Stomach (tissue), 9 donors: Measurements from ENCODE around the gene NINL. TPM values are rescaled to one million over a fixed set of nuclear protein-coding genes. Genes with fewer than 3 reads are reported as not detected.
"Not testable (repeated sequence)": the region's sequence is repeated elsewhere in the genome, so short reads cannot be mapped to it uniquely, and the experiment has no call there.

ENCODE experiments used
- DNase-seq, 2 donors: peaks; one replicate each; pipeline versions ENCODE4 v3.0.0 to v3.0.0-alpha.2; 2013 to 2019
- H3K27ac ChIP-seq, 5 donors: fragments of 200-600 bp in 4 of 5; sonication (generic) in 4 of 5; one replicate each; pipeline ENCODE4 v1.5.1; 2013 to 2019; ENCODE audit warnings: mild to moderate bottlenecking in 1 of 5, moderate library complexity in 1 of 5
- H3K27me3 ChIP-seq, 3 donors: fragments of 200-600 bp; sonication (generic); one replicate each; pipeline ENCODE4 v1.5.1; 2017 to 2019; ENCODE audit warnings: mixed run types in 1 of 3
- H3K36me3 ChIP-seq, 4 donors: fragments of 200-600 bp; sonication (generic); 1 replicate in 3 of 4; 2 replicates in 1 of 4; pipeline ENCODE4 v1.5.1; 2016 to 2019
- H3K4me1 ChIP-seq, 4 donors: fragments of 200-600 bp; sonication (generic); one replicate each; pipeline ENCODE4 v1.5.1; 2016 to 2019
- H3K4me3 ChIP-seq, 4 donors: fragments of 200-600 bp; sonication (generic) in 3 of 4; one replicate each; pipeline ENCODE4 v1.5.1; 2016 to 2019; ENCODE audit warnings: mild to moderate bottlenecking in 1 of 4
- H3K9me3 ChIP-seq, 4 donors: fragments of 200-600 bp; sonication (generic); one replicate each; pipeline ENCODE4 v1.5.1; 2016 to 2019
- CTCF ChIP-seq, 7 experiments: fragments of 450-650 bp in 4 of 7; fragments of 200-600 bp in 3 of 7; sonication (generic) in 3 of 7; IDR thresholded peaks; one replicate each; pipeline ENCODE4 v1.5.1; 2016 to 2019; ENCODE audit warnings: antibody characterized with exemption in 7 of 7, control low read depth in 2 of 7, mild to moderate bottlenecking in 1 of 7
- EP300 ChIP-seq: sonication (generic); formaldehyde crosslinking; IDR thresholded peaks from one replicate; pipeline ENCODE4 v1.6.1; 2017; ENCODE audit warnings: antibody characterized with exemption
- POLR2A ChIP-seq, 4 donors: fragments of 450-650 bp; IDR thresholded peaks; one replicate each; pipeline ENCODE4 v1.6.1; 2016; ENCODE audit warnings: antibody characterized with exemption in 4 of 4, control low read depth in 2 of 4, mild to moderate bottlenecking in 1 of 4, moderate library complexity in 1 of 4
- POLR2AphosphoS5 ChIP-seq, 3 donors: sonication (generic); formaldehyde crosslinking; IDR thresholded peaks; one replicate each; pipeline ENCODE4 v1.6.1; 2016; ENCODE audit warnings: antibody characterized with exemption in 3 of 3
- WGBS, 5 donors: extraction: QIAGEN DNeasy Blood & Tissue Kit in 3 of 5; methylation state at CpG; one replicate each; pipeline versions ENCODE4 v1.1.5 to v1.1.7; 2013 to 2018; 5-methylcytosine and 5-hydroxymethylcytosine counted together
- intact Hi-C: fragments of 100-400 bp; cut with DNase I; formaldehyde crosslinking; loops from one replicate; pipeline ENCODE4 v1.15.1; 2023; ENCODE audit warnings: low total_unique reads
- polyA plus RNA-seq, 3 donors: library from polyadenylated mRNA; stranded (reverse); fragments of 200-250 nt; gene quantifications; one replicate each; pipeline ENCODE4 v1.2.3, GENCODE V29; 2013
- total RNA-seq, 5 donors: library from RNA; depleted of rRNA; stranded (reverse); fragments of >200 nt; gene quantifications; one replicate each; pipeline versions ENCODE4 v1.1.0 to v1.2.3, GENCODE V29; 2014 to 2016
- donor health status: healthy with polysubstance abuse.
- donor health status: Bipolar disorder and iron deficiency.
- donor health status: healthy.

Gene NINL
- total and polyA plus RNA-seq, 8 donors: 3.1 to 34.8 (median 11.5) TPM

- intact Hi-C loops: no loop called here
- DNase-seq: no peak
- Histone ChIP-seq H3K4me1 (peaks cover 0 to 8% (median 2%) of the 10 kb centered on the region in 4 donors), H3K4me3 (no peak overlapping the region), H3K27ac (no peak overlapping the region), H3K27me3 (no peaks in the 10 kb centered on the region), H3K9me3 (no peaks in the 10 kb centered on the region), H3K36me3 (no peaks in the 10 kb centered on the region)
- 93 to 97% (median 96%) methylated on average over 6 of the region's 6 CpGs for WGBS, 5 donors
- TF ChIP-seq POLR2AphosphoS5 (IDR thresholded peaks at IDR 0.05) (no peak), EP300 (no peak), POLR2A (IDR thresholded peaks at IDR 0.05) (no peak), CTCF (IDR thresholded peaks at IDR 0.05) (no peak)
These were observed 21.5 kb downstream of the NINL start for GRCh38 chr20:25563876-25564275.

- no peak overlapping the region for H3K27ac ChIP-seq
- H3K9me3 ChIP-seq: no peaks in the 10 kb centered on the region
- DNase-seq: no peak
- intact Hi-C loops: no loop called here
- H3K4me1 ChIP-seq: peaks cover 0 to 8% (median 2%) of the 10 kb centered on the region in 4 donors
- no peak for TF ChIP-seq CTCF (IDR thresholded peaks at IDR 0.05)
- no peak overlapping the region for H3K4me3 ChIP-seq
- H3K27me3 ChIP-seq: no peaks in the 10 kb centered on the region
- no peaks in the 10 kb centered on the region for H3K36me3 ChIP-seq
These were observed 22.0 kb downstream of the NINL start for GRCh38 chr20:25563362-25563761.

- H3K27me3 ChIP-seq, intact Hi-C loops: not testable (repeated sequence)
- WGBS, 5 donors: 95 to 96% (median 96%) methylated on average over 5 to 29 of the region's 31 CpGs; no CpG with 5 or more reads in 2 of the 5 donors
These were observed 23.6 kb downstream of the NINL start for GRCh38 chr20:25561771-25562170.

GRCh38 chr20:25553819-25554296 lies 31.5 kb downstream of the NINL start:
- H3K9me3 ChIP-seq: no peaks in the 10 kb centered on the region
- peaks cover 15 to 54% (median 28%) of the 10 kb centered on the region in 4 donors for H3K4me1 ChIP-seq
- H3K4me3 ChIP-seq: no peak overlapping the region
- peaks cover 0 to 8% (median 0%) of the 10 kb centered on the region in 4 donors for H3K36me3 ChIP-seq
- H3K27ac ChIP-seq: no peak overlapping the region
- no peak for TF ChIP-seq POLR2A (IDR thresholded peaks at IDR 0.05)
- TF ChIP-seq POLR2AphosphoS5 (IDR thresholded peaks at IDR 0.05): no peak
- intact Hi-C loops: no loop called here
- DNase-seq: peak in 1 of 2 donors; percentile 70
- 59 to 70% (median 66%) methylated on average over 6 of the region's 6 CpGs for WGBS, 5 donors
- no peaks in the 10 kb centered on the region for H3K27me3 ChIP-seq

More at GRCh38 chr20:25561771-25562170, 23.6 kb downstream of the NINL start:
- DNase-seq, H3K4me1 ChIP-seq, H3K9me3 ChIP-seq, H3K36me3 ChIP-seq, H3K27ac ChIP-seq, H3K4me3 ChIP-seq: not testable (repeated sequence)

GRCh38 chr20:25552977-25553376 lies 32.4 kb downstream of the NINL start:
- intact Hi-C loops: no loop called here
- Histone ChIP-seq H3K27me3 (no peaks in the 10 kb centered on the region), H3K4me1 (peaks cover 15 to 54% (median 28%) of the 10 kb centered on the region in 4 donors), H3K36me3 (peaks cover 0 to 8% (median 0%) of the 10 kb centered on the region in 4 donors), H3K9me3 (no peaks in the 10 kb centered on the region), H3K4me3 (no peak overlapping the region), H3K27ac (no peak overlapping the region)
- WGBS, 5 donors: 93 to 98% (median 95%) methylated on average over 5 of the region's 5 CpGs
- TF ChIP-seq POLR2AphosphoS5 (IDR thresholded peaks at IDR 0.05) (no peak), CTCF (IDR thresholded peaks at IDR 0.05) (no peak)
- DNase-seq: no peak
